HCT116 (cell line): Measurements from ENCODE around the gene FOXN3. TPM values are rescaled to one million over a fixed set of nuclear protein-coding genes. Genes with fewer than 3 reads are reported as not detected.

Experiments
- ATAC-seq: fragments of 200-7000 bp; cut with Tn5 transposase; 2 replicates; pipeline ENCODE4 v1.9.1; 2020; ENCODE audit warnings: mild to moderate bottlenecking, moderate library complexity
- BruUV-seq: library from RNA; stranded (reverse); fragments of 400-500 nt; replicated peaks from 2 replicates; lab custom pipeline; 2021; lab: Mats Ljungman, UMichigan
- CTCF ChIA-PET: fragments of 300-600 bp; sonication (Branson Sonifier 250); formaldehyde crosslinking; loops from one replicate; lab custom pipeline; 2021; ENCODE audit warnings: antibody characterized with exemption; lab: Charles Lee
- POLR2A ChIA-PET: fragments of 300-600, 350-600 bp; sonication (Branson Sonifier 250); formaldehyde crosslinking; loops from one replicate; lab custom pipeline; 2021; ENCODE audit warnings: antibody characterized with exemption; lab: Charles Lee
- RAD21 ChIA-PET, 2 experiments: fragments of 300-600 bp; sonication (Branson Sonifier 250); formaldehyde crosslinking; loops; one replicate each; lab custom pipeline; 2023; ENCODE audit warnings: low total read pairs in 2 of 2; ENCODE audit not compliant: uncharacterized antibody in 2 of 2, unreplicated experiment in 2 of 2, low non-redundant PET in 1 of 2; lab: Charles Lee
- DNase-seq: peaks from one replicate; pipeline ENCODE4 v3.0.0-alpha.2; 2010; ENCODE audit warnings: low read depth, low spot score
- H2AFZ ChIP-seq: fragments of 200-600 bp; shearing (Covaris generic), sonication (generic); 2 replicates; pipeline ENCODE4 v1.6.1; 2017; ENCODE audit warnings: low read depth, mixed run types, mixed read lengths, antibody characterized with exemption, low read length; ENCODE audit not compliant: poor library complexity, severe bottlenecking
- H3K27ac ChIP-seq: 2 replicates; pipeline ENCODE4 v1.5.1; 2012; ENCODE audit warnings: low read depth, low read length
- H3K27me3 ChIP-seq: fragments of 200-600 bp; sonication (generic); 2 replicates; pipeline ENCODE4 v1.6.1; 2016; ENCODE audit warnings: mixed run types, low read length, mixed read lengths; ENCODE audit not compliant: insufficient read depth
- H3K36me3 ChIP-seq, 2 experiments: fragments of 200-500 bp in 1 of 2; fragments of 200-600 bp in 1 of 2; sonication (Bioruptor generic) in 1 of 2; sonication (generic) in 1 of 2; 2 replicates each; pipeline versions ENCODE4 v1.5.1 to v1.6.1; 2014 to 2016; ENCODE audit warnings: low read length in 2 of 2, inconsistent platforms in 1 of 2, mixed read lengths in 1 of 2, mixed run types in 1 of 2; ENCODE audit not compliant: insufficient read depth in 2 of 2, control insufficient read depth in 1 of 2
- H3K4me1 ChIP-seq, 2 experiments: fragments of 200-600 bp in 1 of 2; sonication (generic) in 1 of 2; 2 replicates each; pipeline versions ENCODE4 v1.5.1 to v1.6.1; 2012 to 2017; ENCODE audit warnings: low read length in 2 of 2, inconsistent platforms in 1 of 2, mild to moderate bottlenecking in 1 of 2, mixed read lengths in 1 of 2, mixed run types in 1 of 2, moderate library complexity in 1 of 2; ENCODE audit not compliant: insufficient read depth in 2 of 2, control insufficient read depth in 1 of 2
- H3K4me2 ChIP-seq: fragments of 200-600 bp; sonication (generic); 2 replicates; pipeline ENCODE4 v1.6.1; 2017; ENCODE audit warnings: mixed run types, low read length, mixed read lengths
- H3K4me3 ChIP-seq, 2 experiments: fragments of 200-600 bp in 1 of 2; sonication (generic) in 1 of 2; replicated peaks in 1 of 2; 2 replicates each; pipeline ENCODE4 v1.5.1; 2011 to 2016; ENCODE audit warnings: low read length in 2 of 2, control low read depth in 1 of 2, low read depth in 1 of 2, mild to moderate bottlenecking in 1 of 2, mixed read lengths in 1 of 2, mixed run types in 1 of 2
- H3K79me2 ChIP-seq: fragments of 200-600 bp; sonication (generic); 2 replicates; pipeline ENCODE4 v1.6.1; 2017; ENCODE audit warnings: mild to moderate bottlenecking, mixed run types, low read length, moderate library complexity, mixed read lengths; ENCODE audit not compliant: insufficient read depth
- H3K9ac ChIP-seq: fragments of 200-600 bp; sonication (generic); 2 replicates; pipeline ENCODE4 v1.6.1; 2016; ENCODE audit warnings: low read length, mixed read lengths
- H3K9me2 ChIP-seq: fragments of 200-600 bp; sonication (generic), shearing (Covaris generic); 2 replicates; pipeline ENCODE4 v1.6.1; 2017; ENCODE audit warnings: mixed run types, mild to moderate bottlenecking, moderate library complexity; ENCODE audit not compliant: insufficient read depth
- H3K9me3 ChIP-seq, 2 experiments: fragments of 200-500 bp in 1 of 2; fragments of 200-600 bp in 1 of 2; sonication (Bioruptor generic) in 1 of 2; sonication (generic) in 1 of 2; 2 replicates each; pipeline ENCODE4 v1.6.1; 2014 to 2017; ENCODE audit warnings: low read length in 2 of 2, mixed read lengths in 2 of 2, inconsistent platforms in 1 of 2, low read depth in 1 of 2, mild to moderate bottlenecking in 1 of 2, mixed run types in 1 of 2, moderate library complexity in 1 of 2; ENCODE audit not compliant: control insufficient read depth in 1 of 2, insufficient read depth in 1 of 2
- H4K20me1 ChIP-seq: fragments of 200-600 bp; sonication (generic), shearing (Covaris generic); 2 replicates; pipeline ENCODE4 v1.6.1; 2017; ENCODE audit warnings: mixed run types, mild to moderate bottlenecking, moderate library complexity; ENCODE audit not compliant: insufficient read depth
- ELF1 ChIP-seq: IDR thresholded peaks from 2 replicates; pipeline ENCODE4 v1.6.1; 2012; ENCODE audit warnings: low read depth, borderline replicate concordance
- EZH2phosphoT487 ChIP-seq: fragments of 200-600 bp; IDR thresholded peaks from 2 replicates; pipeline ENCODE4 v1.6.1; 2018; ENCODE audit warnings: antibody characterized with exemption, borderline replicate concordance
- FOSL1 ChIP-seq: IDR thresholded peaks from 2 replicates; pipeline ENCODE4 v1.6.1; 2012; ENCODE audit warnings: low read depth
- POLR2AphosphoS5 ChIP-seq: IDR thresholded peaks from 2 replicates; pipeline ENCODE4 v1.6.1; 2011; ENCODE audit warnings: mild to moderate bottlenecking, low read depth, low read length, moderate library complexity
- RAD21 ChIP-seq: IDR thresholded peaks from 2 replicates; pipeline ENCODE4 v1.6.1; 2012; ENCODE audit warnings: low read depth, mild to moderate bottlenecking
- REST ChIP-seq: IDR thresholded peaks from 2 replicates; pipeline ENCODE4 v1.6.1; 2012; ENCODE audit warnings: low read depth
- SIN3A ChIP-seq: IDR thresholded peaks from 2 replicates; pipeline ENCODE4 v1.6.1; 2012; ENCODE audit warnings: low read depth
- TCF7L2 ChIP-seq: IDR thresholded peaks from 2 replicates; pipeline ENCODE4 v1.7.0; 2011; ENCODE audit warnings: borderline replicate concordance, inconsistent platforms; ENCODE audit not compliant: insufficient read depth, insufficient read length; ENCODE audit errors: extremely low read depth
- YY1 ChIP-seq: IDR thresholded peaks from 2 replicates; pipeline ENCODE4 v1.6.1; 2011; ENCODE audit warnings: low read length, low read depth, moderate library complexity, mild to moderate bottlenecking; ENCODE audit not compliant: insufficient replicate concordance; ENCODE audit errors: extremely low read depth
- ZBTB33 ChIP-seq: IDR thresholded peaks from 2 replicates; pipeline ENCODE4 v1.6.1; 2011; ENCODE audit warnings: mild to moderate bottlenecking, low read length, moderate library complexity; ENCODE audit not compliant: insufficient replicate concordance; ENCODE audit errors: extremely low read depth
- intact Hi-C: fragments of 100-400 bp; cut with micrococcal nuclease; formaldehyde crosslinking; loops from 2 replicates; pipeline ENCODE4 v1.10.0; 2022
- total RNA-seq: library from RNA; stranded (reverse); gene quantifications from one replicate; pipeline ENCODE4 v1.2.1, GENCODE V29; 2021; ENCODE audit not compliant: unreplicated experiment

Gene FOXN3
- total RNA-seq, 1 experiment from 2014 or later = 20.0 TPM

GRCh38 chr14:89415159-89415558 is 1.9 kb downstream of the FOXN3 start:
- Histone ChIP-seq H3K9me2 (no peaks in the 10 kb centered on the region), H4K20me1 (no peaks in the 10 kb centered on the region), H3K9me3 (no peaks in the 10 kb centered on the region), H2AFZ (no peak overlapping the region), H3K79me2 (peaks cover 3% of the 10 kb centered on the region; the same call in 1 of the 2 replicates), H3K36me3 (peaks cover 6% of the 10 kb centered on the region in 2 experiments; a peak in 3 of 4 replicates), H3K4me3 (no peak overlapping the region; a peak in 1 of 4 replicates), H3K4me2 (peak overlapping the region; percentile 89), H3K9ac (peak overlapping the region; percentile 86; the same call in 1 of the 2 replicates), H3K27me3 (no peaks in the 10 kb centered on the region), H3K27ac (no peak overlapping the region), H3K4me1 (peaks cover 4 to 22% of the 10 kb centered on the region in 2 experiments; a peak in 3 of 4 replicates)
- ChIA-PET POLR2A (no interaction called here), RAD21 (interaction anchor here in 1 of 2 experiments (0.7 kb wide), 1 partner anchor 346 kb away, joined by 7 read pairs; no protein-coding TSS in a partner anchor), CTCF (interaction anchor here (0.7 kb wide), 1 partner anchor 358 kb away, joined by 3 read pairs; no protein-coding TSS in a partner anchor)
- TF ChIP-seq POLR2AphosphoS5 (no peak), ZBTB33 (no peak)
- intact Hi-C loops = loop anchor here (5.0 kb wide), 1 partner anchor 238 kb away; no protein-coding TSS in a partner anchor
- TSS peak; percentile 42 for BruUV-seq
- DNase-seq (no peak), ATAC-seq (no peak)

DNA sequence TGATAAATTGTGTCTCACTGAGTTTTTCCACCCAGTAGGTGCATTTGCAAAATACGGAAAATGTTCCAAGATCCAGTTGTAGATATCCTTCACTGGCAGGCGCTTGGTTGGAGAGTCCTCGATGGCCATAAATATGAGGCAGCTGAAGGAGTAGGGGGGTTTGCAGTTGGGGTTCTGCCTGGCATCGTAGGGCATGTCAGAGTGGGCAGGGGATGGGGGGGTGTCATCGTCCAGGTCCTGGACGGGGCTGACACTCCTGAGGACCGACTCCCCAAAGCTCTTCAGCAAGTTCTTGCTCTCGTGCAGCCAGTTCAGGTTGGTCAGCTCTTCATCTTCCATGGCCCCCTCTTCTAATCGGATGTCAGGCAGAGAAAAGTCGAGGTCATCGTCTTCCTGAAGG is 5.1 kb downstream of the FOXN3 start:
- no peak overlapping the region for H3K27ac ChIP-seq
- no TSS peak for BruUV-seq
- H3K4me1 ChIP-seq = peaks cover 0 to 21% of the 10 kb centered on the region in 2 experiments; a peak in 3 of 4 replicates
- no peaks in the 10 kb centered on the region for H4K20me1 ChIP-seq
- no peak overlapping the region for H3K4me3 ChIP-seq
- H2AFZ ChIP-seq = no peak overlapping the region
- ChIA-PET CTCF (no interaction called here), RAD21 (no interaction called here), POLR2A (no interaction called here)
- DNase-seq (no peak), ATAC-seq (no peak)
- H3K9me3 ChIP-seq = no peaks in the 10 kb centered on the region
- no peak overlapping the region for H3K9ac ChIP-seq
- intact Hi-C loops = no loop called here
- peaks cover 6% of the 10 kb centered on the region in 2 experiments; a peak in 3 of 4 replicates for H3K36me3 ChIP-seq
- no peaks in the 10 kb centered on the region for H3K9me2 ChIP-seq
- no peaks in the 10 kb centered on the region for H3K27me3 ChIP-seq
- H3K79me2 ChIP-seq = peaks cover 3% of the 10 kb centered on the region; the same call in 1 of the 2 replicates
- no peak for TF ChIP-seq YY1
- no peak for TF ChIP-seq TCF7L2
- TF ChIP-seq ELF1 = no peak
- TF ChIP-seq SIN3A = no peak
- no peak for TF ChIP-seq REST
- TF ChIP-seq FOSL1 = no peak
- no peak for TF ChIP-seq RAD21
- TF ChIP-seq EZH2phosphoT487 = no peak
- H3K4me2 ChIP-seq = no peak overlapping the region
